Upper lobe of left lung (tissue), 4 donors: ENCODE measurements around the gene BPIFA3.

Source experiments
- EP300 ChIP-seq, 4 donors: sonication (generic); formaldehyde crosslinking; IDR thresholded peaks; one replicate each; pipeline ENCODE4 v1.5.1; 2017; ENCODE audit warnings: antibody characterized with exemption in 4 of 4, control low read depth in 2 of 4
- POLR2A ChIP-seq, 4 donors: fragments of 450-650 bp; IDR thresholded peaks; one replicate each; pipeline ENCODE4 v1.5.1; 2016 to 2017; ENCODE audit warnings: antibody characterized with exemption in 4 of 4, mild to moderate bottlenecking in 2 of 4
- POLR2AphosphoS5 ChIP-seq, 2 donors: sonication (generic); formaldehyde crosslinking; IDR thresholded peaks; one replicate each; pipeline ENCODE4 v1.5.1; 2017; ENCODE audit warnings: antibody characterized with exemption in 2 of 2
- TF ChIP-seq, protein P1 (sequence below), 6 experiments: fragments of 450-650 bp in 4 of 6; fragments of 200-600 bp in 2 of 6; sonication (generic) in 2 of 6; IDR thresholded peaks; one replicate each; pipeline ENCODE4 v1.5.1; 2016 to 2019; ENCODE audit warnings: antibody characterized with exemption in 6 of 6

DNA sequence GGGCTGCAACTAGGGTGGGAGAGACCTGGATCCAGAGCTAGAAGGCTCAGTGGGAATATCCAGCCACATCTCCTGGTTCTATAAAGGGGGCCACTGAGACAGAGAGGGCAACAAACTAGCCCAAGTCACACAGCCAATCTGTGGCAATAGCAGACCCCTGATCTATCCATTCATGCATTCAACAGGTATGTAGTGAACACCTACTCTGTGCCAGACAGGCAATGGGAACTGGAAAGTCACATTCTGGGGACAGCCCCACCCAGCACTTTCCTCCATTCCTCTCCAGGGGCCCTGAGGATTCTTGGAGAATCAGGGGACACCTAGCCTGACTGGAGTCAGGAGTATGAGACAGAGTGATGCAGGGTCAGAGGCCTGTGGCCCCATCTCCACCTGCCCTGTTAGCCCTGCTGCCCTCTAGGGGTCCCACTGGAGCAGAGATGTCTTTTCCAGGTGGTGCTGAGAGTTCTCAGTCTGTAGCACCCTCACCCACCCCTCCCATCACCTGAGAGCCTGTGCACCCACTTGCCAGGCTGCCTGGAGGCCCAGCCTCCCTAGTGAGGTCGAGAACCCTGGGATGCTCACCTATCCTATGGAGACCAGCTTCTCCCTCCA, 35.6 kb upstream of the BPIFA3 start:
- no peak for TF ChIP-seq POLR2AphosphoS5 (IDR thresholded peaks at IDR 0.05)
- TF ChIP-seq POLR2A (IDR thresholded peaks at IDR 0.05), result no peak
- TF ChIP-seq, protein P1, sequence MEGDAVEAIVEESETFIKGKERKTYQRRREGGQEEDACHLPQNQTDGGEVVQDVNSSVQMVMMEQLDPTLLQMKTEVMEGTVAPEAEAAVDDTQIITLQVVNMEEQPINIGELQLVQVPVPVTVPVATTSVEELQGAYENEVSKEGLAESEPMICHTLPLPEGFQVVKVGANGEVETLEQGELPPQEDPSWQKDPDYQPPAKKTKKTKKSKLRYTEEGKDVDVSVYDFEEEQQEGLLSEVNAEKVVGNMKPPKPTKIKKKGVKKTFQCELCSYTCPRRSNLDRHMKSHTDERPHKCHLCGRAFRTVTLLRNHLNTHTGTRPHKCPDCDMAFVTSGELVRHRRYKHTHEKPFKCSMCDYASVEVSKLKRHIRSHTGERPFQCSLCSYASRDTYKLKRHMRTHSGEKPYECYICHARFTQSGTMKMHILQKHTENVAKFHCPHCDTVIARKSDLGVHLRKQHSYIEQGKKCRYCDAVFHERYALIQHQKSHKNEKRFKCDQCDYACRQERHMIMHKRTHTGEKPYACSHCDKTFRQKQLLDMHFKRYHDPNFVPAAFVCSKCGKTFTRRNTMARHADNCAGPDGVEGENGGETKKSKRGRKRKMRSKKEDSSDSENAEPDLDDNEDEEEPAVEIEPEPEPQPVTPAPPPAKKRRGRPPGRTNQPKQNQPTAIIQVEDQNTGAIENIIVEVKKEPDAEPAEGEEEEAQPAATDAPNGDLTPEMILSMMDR (IDR thresholded peaks at IDR 0.05), result no peak
- TF ChIP-seq EP300 (IDR thresholded peaks at IDR 0.05), result no peak
